H1 (cell line): ENCODE results near the gene SCPEP1. TPM values are rescaled to one million over a fixed set of nuclear protein-coding genes. Genes with fewer than 3 reads are reported as not detected.

Source experiments
- ASH2L ChIP-seq: fragments of 200-600, 300-600 bp; sonication (generic); IDR thresholded peaks from one replicate; pipeline ENCODE4 v1.7.1; 2017; ENCODE audit warnings: low read length
- EZH2 ChIP-seq: fragments of 200-600 bp; sonication (generic); IDR thresholded peaks from 2 replicates; pipeline ENCODE4 v1.7.1; 2012; ENCODE audit warnings: low read depth, mild to moderate bottlenecking, moderate library complexity, low read length, inconsistent platforms; ENCODE audit not compliant: severe bottlenecking
- SAP30 ChIP-seq: fragments of 300-600 bp; sonication (generic); IDR thresholded peaks from 2 replicates; pipeline ENCODE4 v1.7.1; 2012; ENCODE audit warnings: low read length, moderate library complexity, mild to moderate bottlenecking, inconsistent platforms; ENCODE audit not compliant: insufficient read depth, insufficient replicate concordance
- polyA plus RNA-seq, 7 experiments: library from polyadenylated mRNA; depleted of rRNA in 3 of 7; stranded (reverse) in 5 of 7; unstranded in 2 of 7; fragments of >200 nt in 5 of 7; fragments of 200-250 nt in 2 of 7; gene quantifications; 1 replicate in 5 of 7; 2 replicates in 1 of 7; 4 replicates in 1 of 7; pipeline versions ENCODE4 v1.2.1 to v1.2.3, GENCODE V29; 2011 to 2013; ENCODE audit warnings: missing spikeins in 2 of 7, mixed read lengths in 2 of 7
- total RNA-seq: library from RNA; stranded (reverse); fragmentation: NEBNext Ultra II Directional; extraction: Animal tissue kit (Norgen Biotek cat#: 25700); gene quantifications from 2 replicates; pipeline ENCODE4 v1.2.1, GENCODE V29; 2021

SCPEP1 gene
- total and polyA plus RNA-seq, 2 of the 8 experiments (the other 6 are each of a cell fraction or from before 2014, with no cell fraction given), result 30.7 to 52.6 TPM

DNA sequence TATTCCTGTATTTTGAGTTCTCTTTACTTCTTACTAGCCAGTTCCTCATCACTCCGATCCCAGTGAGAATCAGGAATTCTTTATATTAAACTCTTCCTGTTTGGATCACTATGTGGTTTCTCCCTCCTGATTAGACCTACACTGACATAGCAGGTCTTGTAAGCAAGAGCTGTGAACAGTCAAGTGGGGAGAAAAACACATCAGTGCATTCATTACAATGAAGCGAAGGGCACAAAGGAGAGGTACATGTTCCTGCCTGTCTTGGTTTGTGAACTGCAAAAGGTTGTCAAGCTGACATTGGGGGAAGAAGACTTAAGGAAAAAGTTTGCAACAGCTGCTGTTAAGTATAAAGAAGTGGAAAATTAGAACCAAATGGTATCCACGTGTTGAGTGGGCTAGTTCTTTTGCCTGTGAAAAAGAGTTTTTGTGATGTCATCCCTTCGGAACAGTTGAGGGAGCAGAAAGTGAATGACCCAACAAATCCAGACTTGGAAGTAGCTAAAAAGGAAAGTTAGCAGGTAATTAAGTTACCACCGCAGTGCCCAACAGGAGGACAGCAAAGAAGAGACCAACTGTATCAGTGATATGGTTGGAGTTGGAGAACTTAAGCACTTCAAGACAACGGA lies 41.1 kb upstream of the SCPEP1 start (continued):
- no peak for TF ChIP-seq SAP30
- TF ChIP-seq ASH2L, result no peak
- TF ChIP-seq EZH2, result no peak
